ENCODE data around the gene SHC4. TPM values are rescaled to one million over a fixed set of nuclear protein-coding genes. Genes with fewer than 3 reads are reported as not detected.

SHC4 gene
- total RNA-seq, 1 donor from 2014 or later: 5.0 TPM

DNA sequence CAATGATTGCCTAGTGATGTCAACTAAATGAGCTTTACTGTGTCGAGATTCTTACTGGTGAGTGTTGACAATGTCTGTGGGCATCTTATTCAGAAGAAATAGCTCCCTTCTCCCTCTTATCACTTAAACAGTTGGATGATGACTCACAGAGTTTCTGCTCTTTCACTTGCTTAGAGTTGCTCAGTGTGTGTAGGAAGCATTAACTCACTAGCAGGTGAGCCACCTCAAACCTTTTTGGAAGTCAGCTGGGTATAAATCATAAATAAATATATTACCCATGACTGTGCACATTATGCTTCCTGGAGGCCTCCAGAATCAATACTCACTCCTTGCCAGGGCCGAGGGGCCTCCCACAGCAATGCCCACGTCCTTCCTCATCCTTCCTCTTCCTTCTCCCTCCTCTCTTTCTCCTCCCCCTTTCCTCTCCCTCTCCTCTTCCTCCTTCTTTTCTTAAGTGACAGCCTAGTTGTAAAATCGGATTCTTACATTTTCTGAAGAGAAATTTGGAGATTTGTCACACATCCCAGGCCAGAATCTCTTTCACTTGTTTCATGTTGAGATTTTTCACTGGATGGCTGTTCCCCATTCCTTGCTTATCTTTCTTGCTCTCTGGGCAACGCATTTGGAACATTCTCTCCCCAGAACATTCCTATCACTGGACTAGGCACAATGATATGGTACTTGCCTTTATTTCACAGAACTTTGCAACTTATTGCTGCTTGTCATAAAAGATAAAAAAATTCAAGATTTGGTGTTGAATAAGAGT lies 17.5 kb downstream of the SHC4 start:
- H3K9me3 Mint-ChIP-seq: peaks cover 6% of the 10 kb centered on the region
- no peaks in the 10 kb centered on the region for H3K27me3 Mint-ChIP-seq (ENCODE audit: low read depth)
- H3K4me1 Mint-ChIP-seq: peaks cover 3% of the 10 kb centered on the region
- no peak overlapping the region for H3K4me3 Mint-ChIP-seq
- no peak for DNase-seq (ENCODE audit: low read depth, low spot score)
- TF ChIP-seq, protein P1, sequence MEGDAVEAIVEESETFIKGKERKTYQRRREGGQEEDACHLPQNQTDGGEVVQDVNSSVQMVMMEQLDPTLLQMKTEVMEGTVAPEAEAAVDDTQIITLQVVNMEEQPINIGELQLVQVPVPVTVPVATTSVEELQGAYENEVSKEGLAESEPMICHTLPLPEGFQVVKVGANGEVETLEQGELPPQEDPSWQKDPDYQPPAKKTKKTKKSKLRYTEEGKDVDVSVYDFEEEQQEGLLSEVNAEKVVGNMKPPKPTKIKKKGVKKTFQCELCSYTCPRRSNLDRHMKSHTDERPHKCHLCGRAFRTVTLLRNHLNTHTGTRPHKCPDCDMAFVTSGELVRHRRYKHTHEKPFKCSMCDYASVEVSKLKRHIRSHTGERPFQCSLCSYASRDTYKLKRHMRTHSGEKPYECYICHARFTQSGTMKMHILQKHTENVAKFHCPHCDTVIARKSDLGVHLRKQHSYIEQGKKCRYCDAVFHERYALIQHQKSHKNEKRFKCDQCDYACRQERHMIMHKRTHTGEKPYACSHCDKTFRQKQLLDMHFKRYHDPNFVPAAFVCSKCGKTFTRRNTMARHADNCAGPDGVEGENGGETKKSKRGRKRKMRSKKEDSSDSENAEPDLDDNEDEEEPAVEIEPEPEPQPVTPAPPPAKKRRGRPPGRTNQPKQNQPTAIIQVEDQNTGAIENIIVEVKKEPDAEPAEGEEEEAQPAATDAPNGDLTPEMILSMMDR (conservative IDR thresholded peaks at IDR 0.05): no peak
- no peaks in the 10 kb centered on the region for H3K36me3 Mint-ChIP-seq (ENCODE audit: low read depth)
- H3K27ac Mint-ChIP-seq (ENCODE audit: unreplicated experiment): no peak overlapping the region

DNA sequence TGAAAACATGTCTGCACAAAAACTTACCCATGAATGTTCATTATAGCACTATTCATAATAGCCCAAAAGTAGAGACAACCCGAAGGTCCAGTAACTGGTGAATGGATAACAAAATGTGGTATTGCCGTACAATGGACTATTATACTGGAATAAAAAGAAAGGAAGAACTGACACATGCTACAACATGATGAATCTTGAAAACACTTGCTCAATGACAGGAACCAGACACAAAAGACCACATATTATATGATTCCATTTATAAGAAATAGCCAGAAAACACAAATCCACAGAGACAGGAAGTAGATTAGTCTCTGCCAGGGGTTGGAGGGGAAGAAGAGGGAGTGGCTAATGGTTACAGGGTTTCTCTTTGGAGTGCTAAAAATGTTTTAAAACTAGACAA lies 18.3 kb downstream of the SHC4 start:
- H3K36me3 Mint-ChIP-seq (ENCODE audit: low read depth): no peaks in the 10 kb centered on the region
- H3K4me1 Mint-ChIP-seq: peaks cover 3% of the 10 kb centered on the region
- no peak overlapping the region for H3K27ac Mint-ChIP-seq (ENCODE audit: unreplicated experiment)
- peaks cover 6% of the 10 kb centered on the region for H3K9me3 Mint-ChIP-seq
- no peak overlapping the region for H3K4me3 Mint-ChIP-seq
- DNase-seq (ENCODE audit: low read depth, low spot score): no peak
- TF ChIP-seq, protein P1 (conservative IDR thresholded peaks at IDR 0.05): no peak
- no peaks in the 10 kb centered on the region for H3K27me3 Mint-ChIP-seq (ENCODE audit: low read depth)

DNA sequence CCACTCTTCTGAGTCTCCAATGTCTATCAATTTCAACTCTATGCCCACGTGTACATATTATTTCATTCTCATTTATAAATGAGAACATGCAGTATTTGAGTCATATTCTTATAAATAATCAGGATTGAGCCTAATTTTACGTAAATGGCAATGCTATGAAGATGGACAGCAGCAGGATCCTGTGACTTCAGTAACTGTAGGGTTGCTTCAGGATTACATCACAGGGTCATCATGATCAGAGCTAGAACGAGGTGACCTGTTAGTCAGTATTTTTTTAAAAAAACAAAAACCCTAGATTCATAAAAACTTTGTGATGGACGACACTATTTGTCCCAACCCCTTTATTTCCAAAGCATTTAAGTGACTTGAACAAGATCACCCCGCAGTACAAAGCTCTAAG lies 21.8 kb downstream of the SHC4 start:
- Mint-ChIP-seq H3K4me3 (no peak overlapping the region), H3K4me1 (peaks cover 3% of the 10 kb centered on the region)
- TF ChIP-seq, protein P1 (conservative IDR thresholded peaks at IDR 0.05): no peak

DNA sequence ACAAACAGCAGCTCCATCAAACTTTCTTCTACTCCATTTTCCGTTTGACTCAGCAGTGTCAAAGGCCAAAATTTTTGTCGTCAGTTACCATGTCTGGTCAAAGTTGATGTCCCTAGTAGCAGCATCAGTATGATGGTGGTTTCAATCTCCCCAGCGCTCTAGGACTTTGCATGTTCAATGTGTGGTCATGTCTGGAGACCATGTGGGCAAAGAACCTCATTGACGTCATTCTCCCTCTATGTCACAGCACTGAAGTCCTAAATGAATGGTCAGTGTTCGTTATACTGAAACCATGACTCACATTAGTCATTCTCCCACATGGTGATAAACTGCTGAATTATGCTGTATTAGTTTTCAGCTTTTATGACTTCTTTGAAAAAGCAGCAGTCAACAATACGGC lies 23.2 kb downstream of the SHC4 start:
- Mint-ChIP-seq H3K27ac (ENCODE audit: unreplicated experiment) (no peak overlapping the region), H3K4me1 (peaks cover 3% of the 10 kb centered on the region), H3K27me3 (ENCODE audit: low read depth) (no peaks in the 10 kb centered on the region), H3K9me3 (peaks cover 4% of the 10 kb centered on the region), H3K36me3 (ENCODE audit: low read depth) (no peaks in the 10 kb centered on the region), H3K4me3 (no peak overlapping the region)
- DNase-seq (ENCODE audit: low read depth, low spot score): no peak
- TF ChIP-seq, protein P1 (conservative IDR thresholded peaks at IDR 0.05): no peak

More for the DNA sequence above, 21.8 kb downstream of the SHC4 start:
- no peak for DNase-seq (ENCODE audit: low read depth, low spot score)
- Mint-ChIP-seq H3K9me3 (peaks cover 4% of the 10 kb centered on the region), H3K36me3 (ENCODE audit: low read depth) (no peaks in the 10 kb centered on the region), H3K27me3 (ENCODE audit: low read depth) (no peaks in the 10 kb centered on the region), H3K27ac (ENCODE audit: unreplicated experiment) (no peak overlapping the region)

DNA sequence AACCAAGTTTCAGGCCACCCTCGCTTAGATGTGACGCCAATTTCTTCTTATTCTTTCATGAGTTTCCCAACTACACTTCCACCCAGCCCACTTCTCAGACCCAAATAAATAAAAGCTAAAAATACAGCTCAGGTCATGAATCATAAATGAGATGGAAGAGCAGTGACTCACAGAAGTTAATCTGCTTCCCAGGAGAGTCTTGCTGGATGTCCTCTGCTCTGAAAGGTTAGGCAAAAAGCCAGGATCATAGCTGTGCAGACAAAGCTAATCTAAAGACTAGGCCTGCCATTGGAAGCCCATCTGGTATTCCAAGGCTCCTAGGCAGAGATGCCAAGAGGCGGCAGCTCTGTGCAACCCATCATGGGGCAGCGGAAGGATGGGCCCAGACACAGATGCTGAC lies 24.1 kb downstream of the SHC4 start:
- no peak overlapping the region for H3K4me3 Mint-ChIP-seq
- no peaks in the 10 kb centered on the region for H3K4me1 Mint-ChIP-seq
- H3K9me3 Mint-ChIP-seq: peaks cover 7% of the 10 kb centered on the region
- H3K36me3 Mint-ChIP-seq (ENCODE audit: low read depth): no peaks in the 10 kb centered on the region
- DNase-seq (ENCODE audit: low read depth, low spot score): no peak
- TF ChIP-seq, protein P1 (conservative IDR thresholded peaks at IDR 0.05): no peak
- no peak overlapping the region for H3K27ac Mint-ChIP-seq (ENCODE audit: unreplicated experiment)
- H3K27me3 Mint-ChIP-seq (ENCODE audit: low read depth): no peaks in the 10 kb centered on the region

All from neural crest cell (in vitro differentiated cells).